HUES48 (cell line): Measurements from ENCODE around the gene SOX8.

Experiments used
- H3K27ac ChIP-seq: one replicate; pipeline ENCODE4 v1.7.0; 2013; ENCODE audit warnings: low read depth, low read length, inconsistent platforms
- H3K27me3 ChIP-seq: 2 replicates; pipeline ENCODE4 v1.6.1; 2013; ENCODE audit warnings: mild to moderate bottlenecking, low read length; ENCODE audit not compliant: control insufficient read depth, insufficient read depth
- H3K36me3 ChIP-seq: 2 replicates; pipeline ENCODE4 v1.6.1; 2013; ENCODE audit warnings: low read length; ENCODE audit not compliant: control insufficient read depth, insufficient read depth
- H3K4me1 ChIP-seq: 2 replicates; pipeline ENCODE4 v1.6.1; 2013; ENCODE audit warnings: mild to moderate bottlenecking, low read length; ENCODE audit not compliant: control insufficient read depth, insufficient read depth
- H3K4me3 ChIP-seq: 2 replicates; pipeline ENCODE4 v1.5.1; 2013; ENCODE audit warnings: mild to moderate bottlenecking, low read depth, low read length
- H3K9ac ChIP-seq: 2 replicates; pipeline ENCODE4 v1.6.1; 2013; ENCODE audit warnings: mild to moderate bottlenecking, low read depth, low read length, moderate library complexity
- H3K9me3 ChIP-seq: 2 replicates; pipeline ENCODE4 v1.6.1; 2013; ENCODE audit warnings: low read length; ENCODE audit not compliant: control insufficient read depth, insufficient read depth

SOX8 gene

DNA sequence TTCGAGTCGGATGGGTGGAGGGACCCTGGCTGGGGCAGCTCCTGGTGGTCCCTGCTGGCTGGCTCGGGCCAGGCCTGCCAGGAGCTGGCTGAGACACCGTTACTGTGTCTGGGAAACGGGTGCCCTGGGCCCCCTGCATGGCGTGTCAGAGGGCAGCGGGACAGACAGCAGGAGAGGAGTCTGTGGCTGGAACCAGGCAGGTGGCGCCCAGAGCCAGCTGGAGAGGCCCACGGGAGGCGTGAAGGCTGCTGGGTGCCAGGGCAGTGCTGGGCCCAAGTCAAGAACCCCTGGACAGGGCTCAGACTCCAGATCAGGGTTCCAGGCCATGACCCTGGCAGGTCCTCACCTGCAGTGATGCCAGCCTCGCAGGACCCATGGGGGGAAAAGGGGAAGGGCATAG lies 16.6 kb downstream of the SOX8 start:
- Histone ChIP-seq H3K27ac (no peak overlapping the region), H3K27me3 (no peaks in the 10 kb centered on the region), H3K4me1 (no peaks in the 10 kb centered on the region; the same call in 1 of the 2 replicates), H3K9ac (no peak overlapping the region), H3K4me3 (no peak overlapping the region), H3K36me3 (no peaks in the 10 kb centered on the region), H3K9me3 (peaks cover 19% of the 10 kb centered on the region)

DNA sequence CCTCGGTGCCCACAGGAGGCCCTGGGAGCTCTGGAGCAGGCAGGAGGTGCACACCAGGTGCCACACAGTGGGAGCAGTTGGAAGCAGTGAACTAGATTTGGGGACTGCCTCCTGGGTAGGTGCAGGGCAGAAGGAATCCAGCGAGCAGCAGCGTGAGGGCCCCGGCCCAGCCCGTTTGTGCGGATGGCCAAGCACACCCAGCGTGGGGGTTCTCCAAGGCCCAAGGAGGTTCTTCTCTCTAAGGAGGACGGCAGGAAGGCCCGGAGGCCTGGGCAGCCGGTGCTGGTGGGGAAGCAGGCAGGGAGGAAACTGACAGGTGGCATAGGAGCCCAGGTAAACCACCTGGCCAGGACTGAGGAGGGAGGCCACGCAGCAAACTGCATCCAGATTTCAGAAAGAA lies 17.0 kb downstream of the SOX8 start:
- Histone ChIP-seq H3K36me3 (no peaks in the 10 kb centered on the region), H3K9ac (no peak overlapping the region), H3K9me3 (peaks cover 19% of the 10 kb centered on the region), H3K27ac (no peak overlapping the region), H3K4me1 (no peaks in the 10 kb centered on the region; the same call in 1 of the 2 replicates), H3K27me3 (no peaks in the 10 kb centered on the region), H3K4me3 (no peak overlapping the region)

DNA sequence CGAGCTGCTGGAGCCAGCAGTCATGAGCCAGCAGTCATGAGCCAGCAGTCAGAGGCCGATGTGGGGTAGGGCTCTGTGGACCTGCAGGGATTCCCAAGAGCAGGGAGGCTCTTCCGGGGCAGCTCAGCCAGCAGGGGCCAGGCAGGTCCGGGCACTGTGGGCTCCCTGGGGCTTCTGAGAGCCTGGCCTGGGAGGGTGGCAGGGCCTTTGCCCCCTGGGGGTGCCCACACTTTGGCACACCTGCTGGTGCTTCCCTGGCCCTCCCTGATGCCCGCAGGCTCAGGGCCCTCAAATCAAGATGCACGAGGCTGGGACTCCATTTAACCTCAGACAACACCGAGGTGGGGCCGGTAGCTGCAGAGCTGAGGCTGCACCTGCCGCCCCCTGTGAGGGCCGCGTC lies 18.1 kb downstream of the SOX8 start:
- Histone ChIP-seq H3K9me3 (peaks cover 16% of the 10 kb centered on the region), H3K4me1 (no peaks in the 10 kb centered on the region; the same call in 1 of the 2 replicates), H3K27ac (no peak overlapping the region), H3K36me3 (no peaks in the 10 kb centered on the region), H3K27me3 (no peaks in the 10 kb centered on the region), H3K4me3 (no peak overlapping the region), H3K9ac (no peak overlapping the region)

DNA sequence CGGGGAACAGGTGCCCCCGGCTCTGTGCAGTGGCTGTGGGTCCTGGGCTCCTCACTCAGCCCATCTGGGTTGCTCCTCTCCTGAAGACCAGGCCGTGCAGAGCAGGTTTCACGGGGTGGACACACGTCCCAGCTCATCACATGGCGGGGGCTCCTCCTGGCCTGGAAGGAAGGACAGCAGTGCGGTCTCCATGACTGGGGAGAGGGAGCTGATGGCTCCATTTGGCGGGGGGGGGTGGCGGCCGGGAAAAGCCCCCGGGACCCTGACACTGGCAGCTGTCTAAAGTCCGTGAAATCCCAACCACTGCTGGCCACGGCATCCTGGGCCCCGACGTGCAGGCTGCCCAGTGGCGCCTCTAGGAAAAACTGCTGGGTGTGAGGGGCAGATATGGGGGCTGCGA lies 19.0 kb downstream of the SOX8 start:
- Histone ChIP-seq H3K36me3 (no peaks in the 10 kb centered on the region), H3K27ac (no peak overlapping the region), H3K4me3 (no peak overlapping the region), H3K4me1 (no peaks in the 10 kb centered on the region; the same call in 1 of the 2 replicates), H3K27me3 (no peaks in the 10 kb centered on the region), H3K9ac (no peak overlapping the region), H3K9me3 (peaks cover 6% of the 10 kb centered on the region)

DNA sequence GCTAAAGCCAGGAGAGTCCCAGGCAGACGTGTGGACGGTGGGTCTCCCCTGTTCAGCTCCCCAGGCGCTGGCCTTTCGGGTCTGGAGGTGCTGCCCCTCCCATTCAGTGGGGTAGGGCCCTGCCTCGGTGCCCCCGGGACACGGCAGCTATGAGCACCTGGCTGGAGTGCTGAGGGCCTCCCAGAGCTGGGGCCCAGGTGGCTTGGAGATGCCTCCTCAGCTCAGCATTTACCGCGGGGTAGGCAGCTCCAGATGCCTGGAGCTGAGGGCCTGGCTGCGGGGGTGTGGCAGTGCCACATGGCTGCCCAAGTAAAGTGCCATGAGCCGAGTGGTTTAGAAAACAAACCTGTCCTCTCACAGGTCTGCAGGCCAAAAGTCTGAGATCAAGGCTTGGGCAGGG lies 19.5 kb downstream of the SOX8 start:
- H3K27me3 ChIP-seq: no peaks in the 10 kb centered on the region

DNA sequence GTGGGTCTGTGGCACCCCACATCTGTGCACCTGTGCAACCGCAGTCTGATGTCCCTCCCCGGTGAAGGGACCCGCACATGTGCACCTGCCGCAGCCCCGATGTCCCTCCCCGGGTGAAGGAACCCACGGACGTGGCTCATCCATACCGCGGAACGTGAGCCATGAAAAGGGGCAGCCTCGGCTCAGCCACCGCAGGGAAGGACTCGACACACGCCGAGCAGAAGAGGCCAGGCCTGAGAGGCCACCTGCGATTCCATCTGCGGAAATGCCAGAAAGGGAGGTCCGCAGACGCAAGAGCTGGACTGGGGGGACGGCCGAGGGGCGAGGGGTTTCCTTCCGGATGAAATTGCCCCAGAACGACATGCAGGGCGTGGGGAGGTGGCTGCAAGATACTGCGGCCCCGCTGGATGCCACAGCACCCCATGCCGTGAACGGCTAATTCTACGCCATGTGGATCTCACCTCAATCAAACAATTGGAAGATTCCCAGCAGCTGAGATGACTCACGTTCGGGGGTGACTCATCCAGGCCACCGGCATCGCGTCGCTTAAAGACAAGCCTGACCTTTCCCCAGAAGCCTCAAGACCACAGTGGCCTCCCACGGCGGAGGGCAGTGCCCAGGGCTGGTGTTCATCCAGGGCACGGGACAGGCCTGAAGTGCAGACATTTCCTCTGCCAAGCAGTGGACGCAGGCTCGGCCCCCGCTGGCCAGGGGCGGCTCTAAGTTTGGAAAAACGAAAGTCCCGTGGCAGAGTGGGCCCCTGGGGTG lies 21.0 kb downstream of the SOX8 start:
- no peaks in the 10 kb centered on the region; the same call in 1 of the 2 replicates for H3K4me1 ChIP-seq
- H3K27ac ChIP-seq: no peak overlapping the region
- no peaks in the 10 kb centered on the region for H3K36me3 ChIP-seq
- H3K4me3 ChIP-seq: no peak overlapping the region
- H3K9me3 ChIP-seq: no peaks in the 10 kb centered on the region
- no peaks in the 10 kb centered on the region for H3K27me3 ChIP-seq
- H3K9ac ChIP-seq: no peak overlapping the region

More for the DNA sequence above, 19.5 kb downstream of the SOX8 start:
- H3K4me1 ChIP-seq: no peaks in the 10 kb centered on the region; the same call in 1 of the 2 replicates
- H3K27ac ChIP-seq: no peak overlapping the region
- no peak overlapping the region for H3K4me3 ChIP-seq
- H3K36me3 ChIP-seq: no peaks in the 10 kb centered on the region
- no peak overlapping the region for H3K9ac ChIP-seq
- H3K9me3 ChIP-seq: peaks cover 2% of the 10 kb centered on the region; the same call in 1 of the 2 replicates

DNA sequence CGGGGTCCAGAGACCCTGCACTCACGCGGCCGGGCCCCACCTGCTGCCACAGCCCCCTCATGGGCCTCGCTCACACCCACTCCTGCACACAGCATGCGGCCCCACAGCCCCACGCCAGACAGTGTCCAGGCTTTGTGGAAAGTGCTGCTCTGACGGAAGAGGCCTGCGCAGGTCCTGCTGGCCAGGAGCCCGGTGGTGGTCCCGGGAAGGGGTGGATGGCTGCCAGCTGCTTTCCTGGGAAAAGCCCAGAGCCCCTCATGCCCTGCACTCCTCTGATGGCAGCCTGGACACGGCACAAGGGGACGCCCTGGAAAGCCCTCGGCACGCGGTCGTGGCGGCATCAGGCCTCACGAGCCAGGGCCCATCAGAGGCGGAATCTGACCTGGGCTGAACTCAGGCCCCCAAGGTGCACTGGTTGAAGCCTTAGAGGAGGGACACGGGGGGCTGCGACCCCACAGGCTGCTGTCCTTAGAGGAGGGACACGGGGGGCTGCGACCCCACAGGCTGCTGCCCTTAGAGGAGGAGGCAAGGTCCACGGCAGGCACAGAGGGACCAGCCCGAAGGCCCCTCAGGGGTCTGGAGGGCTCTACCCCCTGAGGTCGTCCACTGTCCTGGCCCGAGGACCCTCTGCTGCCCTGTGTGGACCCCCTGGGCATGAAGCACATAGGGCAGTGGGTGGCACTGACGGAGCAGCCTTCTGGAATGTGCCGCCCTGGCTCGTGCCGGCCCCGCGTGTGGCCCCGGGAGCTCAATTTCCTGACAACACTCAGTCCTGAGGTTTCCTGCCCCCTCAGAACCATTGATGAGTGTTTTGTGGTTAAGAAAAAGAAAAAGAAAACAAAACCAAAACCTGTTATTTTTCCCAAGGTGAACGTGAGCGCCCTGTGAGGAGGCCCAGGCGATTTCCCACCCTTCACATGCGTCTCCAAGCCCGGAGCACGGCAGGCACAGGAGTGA lies 22.1 kb downstream of the SOX8 start:
- H3K27me3 ChIP-seq: no peaks in the 10 kb centered on the region
- no peaks in the 10 kb centered on the region for H3K4me1 ChIP-seq
- H3K4me3 ChIP-seq: no peak overlapping the region
- no peak overlapping the region for H3K27ac ChIP-seq
- H3K9ac ChIP-seq: no peak overlapping the region
- no peaks in the 10 kb centered on the region for H3K36me3 ChIP-seq
- H3K9me3 ChIP-seq: no peaks in the 10 kb centered on the region

DNA sequence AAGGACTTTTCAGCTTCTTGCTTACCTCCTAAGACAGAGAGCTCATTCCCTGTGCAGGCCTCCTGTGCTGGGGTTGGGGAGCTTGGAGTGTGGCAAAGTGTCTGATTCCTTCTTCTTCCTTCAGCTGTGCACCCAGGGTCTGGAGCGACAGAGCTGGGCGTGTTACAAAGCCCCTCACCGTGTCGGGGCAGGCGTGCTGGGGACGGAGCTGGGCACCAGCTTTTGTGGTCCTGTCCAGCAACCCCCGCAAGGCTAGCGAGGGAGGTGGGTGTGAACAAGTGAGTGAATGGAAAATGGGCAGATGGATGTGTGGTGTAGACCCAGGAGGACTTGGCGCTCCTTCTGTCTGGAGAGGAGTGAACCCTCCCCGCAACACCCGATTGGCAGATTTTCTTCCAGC lies 23.7 kb downstream of the SOX8 start:
- no peaks in the 10 kb centered on the region for H3K36me3 ChIP-seq
- no peaks in the 10 kb centered on the region for H3K27me3 ChIP-seq
- no peaks in the 10 kb centered on the region for H3K4me1 ChIP-seq
- no peak overlapping the region for H3K27ac ChIP-seq
- no peak overlapping the region for H3K9ac ChIP-seq
- no peaks in the 10 kb centered on the region for H3K9me3 ChIP-seq
- no peak overlapping the region for H3K4me3 ChIP-seq

DNA sequence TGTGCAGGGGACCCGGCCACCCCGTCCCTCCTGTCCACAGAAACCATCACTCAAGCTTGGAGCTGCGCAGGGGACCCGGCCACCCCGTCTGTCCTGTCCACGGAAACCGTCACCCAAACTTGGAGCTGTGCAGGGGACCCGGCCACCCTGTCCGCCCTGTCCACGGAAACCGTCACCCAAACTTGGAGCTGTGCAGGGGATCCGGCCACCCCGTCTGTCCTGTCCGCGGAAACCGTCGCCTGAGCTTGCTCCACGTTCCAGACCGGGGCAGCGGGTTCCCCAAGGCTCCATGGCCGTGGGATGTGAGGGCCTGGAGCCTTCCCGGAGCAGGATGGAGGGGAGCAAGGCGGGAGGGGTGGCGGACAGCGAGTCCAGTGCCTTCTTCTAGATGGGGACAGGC lies 25.2 kb downstream of the SOX8 start:
- Histone ChIP-seq H3K9me3 (no peaks in the 10 kb centered on the region), H3K27ac (no peak overlapping the region), H3K4me1 (no peaks in the 10 kb centered on the region), H3K27me3 (no peaks in the 10 kb centered on the region), H3K36me3 (no peaks in the 10 kb centered on the region), H3K9ac (no peak overlapping the region), H3K4me3 (no peak overlapping the region)

DNA sequence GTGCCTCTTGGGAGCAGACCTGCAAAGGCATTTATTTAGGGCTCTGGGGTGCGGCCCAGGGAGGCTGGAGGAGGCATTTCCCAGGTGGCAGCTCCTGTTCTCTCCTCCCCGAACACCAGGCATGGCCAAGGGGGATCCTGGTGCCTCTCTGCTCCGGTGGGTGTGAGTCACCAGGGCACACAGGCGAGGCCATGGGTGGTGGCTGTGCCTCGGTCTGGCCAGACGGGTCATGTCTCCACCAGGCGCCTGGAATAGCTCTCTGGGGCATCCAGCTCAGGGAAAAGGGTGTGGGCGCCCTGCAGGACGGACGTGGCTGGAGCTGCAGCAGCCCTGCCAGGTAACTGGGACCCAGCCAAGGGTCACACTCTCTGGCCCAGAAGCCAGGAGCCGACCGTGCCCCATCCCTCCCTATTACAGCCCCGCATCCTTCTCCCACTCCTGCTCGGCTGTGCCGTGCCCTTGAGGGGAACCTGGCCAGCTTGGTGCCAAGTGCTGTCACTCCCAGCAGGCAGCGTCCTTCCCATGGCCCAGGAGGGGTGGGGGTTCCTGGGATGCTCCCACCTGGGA lies 25.8 kb downstream of the SOX8 start:
- no peak overlapping the region for H3K4me3 ChIP-seq
- H3K27me3 ChIP-seq: no peaks in the 10 kb centered on the region
- H3K9me3 ChIP-seq: no peaks in the 10 kb centered on the region
- H3K9ac ChIP-seq: no peak overlapping the region
- H3K27ac ChIP-seq: no peak overlapping the region
- no peaks in the 10 kb centered on the region for H3K36me3 ChIP-seq
- no peaks in the 10 kb centered on the region for H3K4me1 ChIP-seq

DNA sequence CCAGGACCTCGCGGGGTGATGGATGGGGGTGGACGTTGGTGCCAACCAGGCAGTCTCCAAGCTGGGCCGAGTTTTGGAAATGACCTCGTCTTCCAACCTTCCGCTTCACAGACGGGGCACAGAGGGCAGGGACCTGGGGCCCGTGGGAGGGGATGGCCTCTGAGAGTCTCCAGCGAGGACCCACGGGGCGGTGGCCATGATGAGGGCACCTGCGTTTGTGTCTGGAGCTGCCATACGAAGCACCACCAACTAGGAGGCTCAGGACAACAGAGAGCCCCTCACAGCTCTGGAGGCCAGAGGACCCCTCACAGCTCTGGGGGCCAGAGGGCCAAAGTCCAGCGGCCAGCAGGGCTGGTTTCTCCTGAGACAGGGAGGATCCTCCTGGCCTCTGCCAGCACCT lies 26.5 kb downstream of the SOX8 start:
- Histone ChIP-seq H3K27ac (no peak overlapping the region), H3K4me1 (no peaks in the 10 kb centered on the region), H3K27me3 (no peaks in the 10 kb centered on the region), H3K4me3 (no peak overlapping the region), H3K36me3 (no peaks in the 10 kb centered on the region), H3K9ac (no peak overlapping the region), H3K9me3 (no peaks in the 10 kb centered on the region)
